Kidney capillary endothelial cell (primary cell): ENCODE measurements around the gene DRD1.

Source experiments
- DNase-seq: peaks from one replicate; pipeline ENCODE4 v3.0.0-alpha.2; 2018; ENCODE audit warnings: low spot score

DRD1 gene

GRCh38 chr5:175444060-175444904, at the start of gene DRD1:
TSS of gene DRD1 (minus strand) at chr5:175444182. CDS start at chr5:175443099, 1,083 bp downstream.
- peak; percentile 15 for DNase-seq

- DNase-seq, result no peak
These were observed 49.7 kb upstream of the DRD1 start for GRCh38 chr5:175493726-175494125.

- no peak for DNase-seq
These were observed 49.3 kb upstream of the DRD1 start for GRCh38 chr5:175493260-175493659.

GRCh38 chr5:175491223-175491622, 47.2 kb upstream of the DRD1 start:
- no peak for DNase-seq

- no peak for DNase-seq
These were observed 45.9 kb upstream of the DRD1 start for GRCh38 chr5:175489693-175490443.

GRCh38 chr5:175487514-175488222, 43.7 kb upstream of the DRD1 start:
- no peak for DNase-seq

- DNase-seq, result no peak
These were observed 41.6 kb upstream of the DRD1 start for GRCh38 chr5:175485631-175486030.

GRCh38 chr5:175484829-175485228, 40.8 kb upstream of the DRD1 start:
- no peak for DNase-seq

GRCh38 chr5:175484322-175484721, 40.3 kb upstream of the DRD1 start:
- no peak for DNase-seq

- DNase-seq, result no peak
These were observed 39.4 kb upstream of the DRD1 start for GRCh38 chr5:175483337-175483736.

- no peak for DNase-seq
These were observed 35.3 kb upstream of the DRD1 start for GRCh38 chr5:175479125-175479881.

- DNase-seq, result peak; percentile 41
These were observed 34.6 kb upstream of the DRD1 start, which contains the start of gene SFXN1 for GRCh38 chr5:175478384-175479124. TSS of gene SFXN1 (plus strand) at chr5:175478560. CDS start at chr5:175492104, 13,544 bp downstream.

- no peak for DNase-seq
These were observed 34.0 kb upstream of the DRD1 start for GRCh38 chr5:175478008-175478383.

GRCh38 chr5:175477440-175477839, 33.5 kb upstream of the DRD1 start:
- no peak for DNase-seq

- no peak for DNase-seq
These were observed 31.3 kb upstream of the DRD1 start for GRCh38 chr5:175475248-175475647.

- DNase-seq, result no peak
These were observed 28.4 kb upstream of the DRD1 start for GRCh38 chr5:175472378-175472777.

- DNase-seq, result no peak
These were observed 27.6 kb upstream of the DRD1 start for GRCh38 chr5:175471628-175472027.

GRCh38 chr5:175471196-175471595, 27.2 kb upstream of the DRD1 start:
- no peak for DNase-seq

GRCh38 chr5:175470781-175471180, 26.8 kb upstream of the DRD1 start:
- no peak for DNase-seq

GRCh38 chr5:175469916-175470315, 25.9 kb upstream of the DRD1 start:
- DNase-seq, result no peak

GRCh38 chr5:175468892-175469291, 24.9 kb upstream of the DRD1 start:
- no peak for DNase-seq
